PFSK-1 (cell line): Measurements from ENCODE around the gene GHR.

Experiments
- FOXP2 ChIP-seq: optimal IDR thresholded peaks from 2 replicates; pipeline ENCODE3; 2011; ENCODE audit warnings: borderline replicate concordance, control low read depth, inconsistent platforms; ENCODE audit not compliant: insufficient read depth; ENCODE audit errors: extremely low read length, extremely low read depth
- POLR2AphosphoS5 ChIP-seq: IDR thresholded peaks from 2 replicates; pipeline ENCODE4 v1.6.1; 2012; ENCODE audit warnings: low read depth, mild to moderate bottlenecking, control low read depth, low read length, moderate library complexity
- SIN3A ChIP-seq: IDR thresholded peaks from 2 replicates; pipeline ENCODE4 v1.6.1; 2012; ENCODE audit warnings: mild to moderate bottlenecking, low read length, moderate library complexity, borderline replicate concordance; ENCODE audit not compliant: insufficient read depth
- TAF1 ChIP-seq: IDR thresholded peaks from 2 replicates; pipeline ENCODE4 v1.6.1; 2012; ENCODE audit warnings: low read length, control low read depth, borderline replicate concordance; ENCODE audit not compliant: insufficient read depth
- TF ChIP-seq, protein P1 (sequence below), 2 experiments: IDR thresholded peaks; 2 replicates each; pipeline versions ENCODE4 v1.6.1 to v1.8.0; 2011 to 2012; ENCODE audit warnings: low read depth in 2 of 2, low read length in 2 of 2, control low read depth in 1 of 2, inconsistent platforms in 1 of 2, mild to moderate bottlenecking in 1 of 2, moderate library complexity in 1 of 2; ENCODE audit not compliant: insufficient read depth in 1 of 2

The GHR gene

GRCh38 chr5:42691413-42691937, 268.2 kb downstream of the GHR start:
- TF ChIP-seq FOXP2 = no peak
- TF ChIP-seq, protein P1, sequence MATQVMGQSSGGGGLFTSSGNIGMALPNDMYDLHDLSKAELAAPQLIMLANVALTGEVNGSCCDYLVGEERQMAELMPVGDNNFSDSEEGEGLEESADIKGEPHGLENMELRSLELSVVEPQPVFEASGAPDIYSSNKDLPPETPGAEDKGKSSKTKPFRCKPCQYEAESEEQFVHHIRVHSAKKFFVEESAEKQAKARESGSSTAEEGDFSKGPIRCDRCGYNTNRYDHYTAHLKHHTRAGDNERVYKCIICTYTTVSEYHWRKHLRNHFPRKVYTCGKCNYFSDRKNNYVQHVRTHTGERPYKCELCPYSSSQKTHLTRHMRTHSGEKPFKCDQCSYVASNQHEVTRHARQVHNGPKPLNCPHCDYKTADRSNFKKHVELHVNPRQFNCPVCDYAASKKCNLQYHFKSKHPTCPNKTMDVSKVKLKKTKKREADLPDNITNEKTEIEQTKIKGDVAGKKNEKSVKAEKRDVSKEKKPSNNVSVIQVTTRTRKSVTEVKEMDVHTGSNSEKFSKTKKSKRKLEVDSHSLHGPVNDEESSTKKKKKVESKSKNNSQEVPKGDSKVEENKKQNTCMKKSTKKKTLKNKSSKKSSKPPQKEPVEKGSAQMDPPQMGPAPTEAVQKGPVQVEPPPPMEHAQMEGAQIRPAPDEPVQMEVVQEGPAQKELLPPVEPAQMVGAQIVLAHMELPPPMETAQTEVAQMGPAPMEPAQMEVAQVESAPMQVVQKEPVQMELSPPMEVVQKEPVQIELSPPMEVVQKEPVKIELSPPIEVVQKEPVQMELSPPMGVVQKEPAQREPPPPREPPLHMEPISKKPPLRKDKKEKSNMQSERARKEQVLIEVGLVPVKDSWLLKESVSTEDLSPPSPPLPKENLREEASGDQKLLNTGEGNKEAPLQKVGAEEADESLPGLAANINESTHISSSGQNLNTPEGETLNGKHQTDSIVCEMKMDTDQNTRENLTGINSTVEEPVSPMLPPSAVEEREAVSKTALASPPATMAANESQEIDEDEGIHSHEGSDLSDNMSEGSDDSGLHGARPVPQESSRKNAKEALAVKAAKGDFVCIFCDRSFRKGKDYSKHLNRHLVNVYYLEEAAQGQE (IDR thresholded peaks at IDR 0.05; ENCODE audit: insufficient read depth in 1 of 2, low read depth in 2 of 2, low read length in 2 of 2) = no peak
- TF ChIP-seq SIN3A = no peak
- TF ChIP-seq POLR2AphosphoS5 = no peak
- TF ChIP-seq TAF1 = no peak

GRCh38 chr5:42701351-42702059, 278.3 kb downstream of the GHR start:
- TF ChIP-seq SIN3A = no peak
- no peak for TF ChIP-seq FOXP2
- TF ChIP-seq, protein P1 (IDR thresholded peaks at IDR 0.05; ENCODE audit: insufficient read depth in 1 of 2, low read depth in 2 of 2, low read length in 2 of 2) = no peak
- no peak for TF ChIP-seq POLR2AphosphoS5
- TF ChIP-seq TAF1 = no peak

GRCh38 chr5:42703238-42703637, 280.0 kb downstream of the GHR start:
- no peak for TF ChIP-seq FOXP2
- TF ChIP-seq SIN3A = no peak
- TF ChIP-seq POLR2AphosphoS5 = no peak
- TF ChIP-seq, protein P1 (IDR thresholded peaks at IDR 0.05; ENCODE audit: insufficient read depth in 1 of 2, low read depth in 2 of 2, low read length in 2 of 2) = no peak
- TF ChIP-seq TAF1 = no peak

DNA sequence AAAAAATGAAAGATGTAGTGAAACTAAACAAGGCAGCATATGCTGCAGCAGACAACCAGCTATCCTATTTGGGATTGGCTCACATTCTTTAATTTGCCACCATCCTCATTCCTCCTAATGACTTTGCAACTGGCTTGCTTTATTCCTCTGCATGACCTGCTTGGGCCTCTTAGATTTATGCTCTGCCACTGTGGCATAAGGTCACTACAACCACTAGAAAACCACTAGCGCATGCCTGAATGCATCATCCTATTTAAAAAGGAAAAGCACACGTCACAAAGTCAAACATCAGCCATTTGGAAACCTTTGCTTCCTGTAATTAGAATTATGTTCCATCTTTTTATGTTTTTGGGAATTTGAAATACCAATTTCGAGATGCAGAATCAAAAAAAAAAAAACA, 292.5 kb downstream of the GHR start:
- TF ChIP-seq SIN3A (no peak), TAF1 (no peak), POLR2AphosphoS5 (no peak), FOXP2 (no peak)
- TF ChIP-seq, protein P1 (IDR thresholded peaks at IDR 0.05; ENCODE audit: insufficient read depth in 1 of 2, low read depth in 2 of 2, low read length in 2 of 2) = no peak

GRCh38 chr5:42718591-42718990, 295.4 kb downstream of the GHR start:
- TF ChIP-seq FOXP2 = no peak
- TF ChIP-seq SIN3A = no peak
- TF ChIP-seq TAF1 = no peak
- TF ChIP-seq POLR2AphosphoS5 = no peak
- TF ChIP-seq, protein P1 (IDR thresholded peaks at IDR 0.05; ENCODE audit: insufficient read depth in 1 of 2, low read depth in 2 of 2, low read length in 2 of 2) = no peak
